Suprapubic skin (tissue), 4 donors: ENCODE results near the gene ORMDL3.

ENCODE experiments used
- CTCF ChIP-seq, 2 donors: fragments of 200-600 bp in 1 of 2; fragments of 450-650 bp in 1 of 2; sonication (generic) in 1 of 2; IDR thresholded peaks; one replicate each; pipeline ENCODE4 v1.5.1; 2016 to 2019; ENCODE audit warnings: antibody characterized with exemption in 2 of 2, mild to moderate bottlenecking in 1 of 2, moderate library complexity in 1 of 2
- EP300 ChIP-seq: sonication (generic); formaldehyde crosslinking; IDR thresholded peaks from one replicate; pipeline ENCODE4 v1.6.1; 2017; ENCODE audit warnings: antibody characterized with exemption
- POLR2A ChIP-seq, 2 donors: fragments of 450-650 bp; IDR thresholded peaks; one replicate each; pipeline ENCODE4 v1.6.1; 2017; ENCODE audit warnings: antibody characterized with exemption in 2 of 2, mild to moderate bottlenecking in 2 of 2, moderate library complexity in 2 of 2
- POLR2AphosphoS5 ChIP-seq, 3 donors: sonication (generic); formaldehyde crosslinking; IDR thresholded peaks; one replicate each; pipeline ENCODE4 v1.6.1; 2017; ENCODE audit warnings: antibody characterized with exemption in 3 of 3

- TF ChIP-seq POLR2AphosphoS5 (IDR thresholded peaks at IDR 0.05) (no peak), CTCF (IDR thresholded peaks at IDR 0.05) (no peak), POLR2A (IDR thresholded peaks at IDR 0.05) (no peak), EP300 (no peak)
These were observed 1.7 kb upstream of the ORMDL3 start for GRCh38 chr17:39928858-39929645.
